GM12872 (cell line): ENCODE results near the gene MS4A3.

Experiments
- CTCF ChIP-seq: IDR thresholded peaks from 3 replicates; pipeline ENCODE4 v1.5.1; 2011; ENCODE audit warnings: low read depth, mild to moderate bottlenecking, low read length, moderate library complexity; ENCODE audit not compliant: insufficient read depth

MS4A3 gene

DNA sequence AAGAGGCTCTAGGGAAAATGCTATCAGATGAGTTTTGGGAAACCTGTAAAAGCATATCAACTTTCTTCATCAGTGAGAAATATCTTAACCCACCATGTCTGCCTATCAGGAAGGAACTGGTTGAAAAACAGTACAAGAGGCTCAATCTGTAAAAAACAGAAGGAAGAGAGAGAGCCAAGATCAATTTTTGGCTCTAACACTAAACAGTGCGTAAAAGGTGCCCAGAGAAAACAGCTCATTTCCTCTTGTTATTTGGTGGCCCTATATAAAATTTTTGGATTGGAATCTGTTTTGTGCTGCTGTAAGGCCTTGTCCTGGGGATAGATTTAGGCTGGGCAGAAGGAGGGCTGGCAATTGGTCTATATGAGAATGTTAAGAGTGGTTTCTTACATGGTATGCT, 44.1 kb downstream of the MS4A3 start:
- TF ChIP-seq CTCF = no peak

DNA sequence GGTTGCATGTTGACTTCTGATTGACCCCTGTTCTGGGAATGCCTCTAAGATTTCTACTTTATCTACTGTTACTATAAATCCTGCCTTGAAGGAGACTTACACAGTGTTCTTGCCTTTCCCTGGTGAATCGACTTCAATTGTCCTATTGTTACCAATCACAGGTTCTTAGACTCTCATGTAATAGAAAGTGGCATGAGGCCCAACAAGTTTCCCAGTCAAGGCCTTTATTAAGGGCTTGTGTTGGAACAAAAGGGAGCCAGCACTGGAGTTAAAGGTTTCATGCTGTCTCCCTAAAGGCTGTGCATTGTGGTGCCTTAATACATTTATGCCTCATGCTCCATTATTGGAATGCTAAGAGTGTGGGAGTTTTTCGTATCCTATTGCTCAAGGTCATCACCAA, 55.3 kb downstream of the MS4A3 start:
- TF ChIP-seq CTCF = no peak

DNA sequence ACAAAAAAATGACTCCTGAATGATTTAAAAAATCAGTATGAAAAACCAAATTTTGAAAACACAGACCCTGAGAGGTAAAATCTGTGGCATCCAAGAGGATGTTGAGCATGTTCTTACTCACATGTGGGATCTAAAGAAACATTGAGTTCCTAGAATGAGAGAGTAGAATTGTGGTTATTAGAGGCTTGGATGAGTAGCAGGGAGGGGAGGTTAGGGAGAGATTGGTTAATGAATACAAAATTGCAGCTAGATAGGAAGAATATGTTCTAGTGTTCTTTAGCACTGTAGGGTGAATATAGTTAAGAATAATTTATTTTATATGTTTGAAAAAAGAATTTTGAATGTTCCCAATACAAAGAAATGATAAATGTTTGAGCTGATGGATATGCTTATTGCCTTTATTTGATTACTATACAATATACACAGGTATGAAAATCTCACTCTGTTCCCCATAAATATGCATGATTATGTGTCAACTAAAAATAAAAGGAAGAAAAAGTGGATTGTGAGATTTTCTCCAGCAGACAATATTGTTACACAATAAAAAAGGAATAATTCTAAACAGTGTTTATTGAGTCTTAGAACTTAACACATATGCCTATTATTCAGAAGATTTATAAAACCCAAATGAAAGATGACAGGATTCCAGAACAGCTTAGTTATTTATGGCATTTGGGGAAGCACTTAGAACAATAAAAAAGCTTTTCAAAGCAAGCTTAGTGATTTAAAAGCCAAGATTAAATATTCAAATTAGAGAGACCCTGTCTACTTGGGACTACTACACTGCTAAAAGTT, 60.7 kb downstream of the MS4A3 start:
- no peak for TF ChIP-seq CTCF

DNA sequence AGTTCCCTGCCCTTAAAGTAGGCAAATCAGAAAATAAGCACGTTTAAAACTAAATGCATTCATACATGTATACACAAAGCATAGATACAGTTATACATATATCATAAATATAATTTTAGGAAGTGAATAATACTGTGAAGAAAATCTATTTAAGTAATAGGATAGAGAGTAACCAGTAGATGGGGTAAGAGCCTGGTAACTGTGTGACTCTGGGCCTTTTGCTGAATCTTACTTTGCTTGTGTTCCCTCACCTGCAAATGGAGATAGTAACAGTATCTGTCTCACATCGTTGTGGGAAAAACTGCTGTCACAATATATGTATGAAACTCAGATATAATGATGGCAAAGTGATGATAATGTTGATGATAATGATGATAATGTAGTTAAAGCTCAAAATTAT, 61.9 kb downstream of the MS4A3 start:
- TF ChIP-seq CTCF = no peak

DNA sequence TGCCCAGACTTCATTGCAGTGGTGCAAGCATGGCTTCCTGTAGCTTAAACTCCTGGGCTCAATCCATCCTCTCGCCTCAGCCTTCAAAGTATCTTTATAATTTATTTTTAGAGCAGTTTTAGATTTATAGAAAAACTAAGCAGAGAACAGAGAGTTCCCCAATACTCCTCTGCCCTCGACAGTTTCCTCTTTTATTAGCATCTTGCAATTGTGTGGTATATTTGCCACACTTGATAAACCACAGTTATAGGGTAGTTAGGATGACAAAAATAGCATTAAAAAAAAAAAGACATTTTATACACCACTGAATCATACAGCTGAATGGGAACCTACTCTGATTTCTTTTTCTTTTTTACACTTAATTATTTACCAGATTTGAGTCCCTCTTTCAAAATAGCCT, 63.2 kb downstream of the MS4A3 start:
- TF ChIP-seq CTCF = no peak
